NCI-H2029 (cell line): ENCODE measurements around the gene TRPM1.

ENCODE experiments used
- DNase-seq: peaks from one replicate; lab custom pipeline; 2025; lab: John Stamatoyannopoulos, UW

Gene TRPM1

GRCh38 chr15:31049682-31050615 lies 51.6 kb downstream of the TRPM1 start:
- DNase-seq, result no peak

GRCh38 chr15:31049111-31049510 lies 52.4 kb downstream of the TRPM1 start:
- no peak for DNase-seq

- DNase-seq, result no peak
Observed at GRCh38 chr15:31047437-31047836, 54.1 kb downstream of the TRPM1 start.

DNA sequence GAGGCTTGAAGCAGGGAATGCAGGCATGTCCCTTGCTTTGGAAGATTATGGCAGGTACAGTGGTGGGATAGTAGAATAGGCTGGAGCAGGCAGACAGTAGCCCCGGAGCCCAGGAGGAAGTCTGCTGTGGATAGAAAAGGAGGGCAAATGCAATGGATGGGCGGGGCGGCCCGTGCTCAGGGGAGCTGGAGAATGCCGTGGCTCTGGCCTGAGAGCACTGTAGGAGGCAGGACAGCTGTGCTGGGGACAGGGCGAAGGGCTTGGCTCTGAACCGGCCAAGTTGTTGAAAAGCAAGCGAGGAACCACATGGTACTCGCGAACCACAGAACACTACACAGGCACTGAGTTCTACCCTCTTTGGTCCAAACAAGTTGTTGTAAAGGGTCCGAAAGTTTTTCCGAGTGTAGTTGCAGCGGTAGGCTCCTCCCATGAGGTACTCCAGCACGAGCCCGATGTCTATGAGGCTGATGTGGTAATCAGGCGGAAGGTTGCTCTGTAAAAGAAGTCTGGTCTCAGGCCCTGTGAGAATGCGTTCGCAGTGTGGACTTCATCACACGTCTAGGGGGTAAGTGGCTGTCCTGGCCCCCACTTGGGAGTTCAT lies 54.7 kb downstream of the TRPM1 start:
- DNase-seq, result no peak

- DNase-seq, result no peak
Observed at GRCh38 chr15:31045606-31046005, 55.9 kb downstream of the TRPM1 start.

- DNase-seq, result no peak
Observed at GRCh38 chr15:31042751-31043150, 58.8 kb downstream of the TRPM1 start.

- DNase-seq, result no peak
Observed at GRCh38 chr15:31041610-31042009, 59.9 kb downstream of the TRPM1 start.

GRCh38 chr15:31040611-31041010 lies 60.9 kb downstream of the TRPM1 start:
- no peak for DNase-seq

GRCh38 chr15:31039961-31040360 lies 61.6 kb downstream of the TRPM1 start:
- no peak for DNase-seq

DNA sequence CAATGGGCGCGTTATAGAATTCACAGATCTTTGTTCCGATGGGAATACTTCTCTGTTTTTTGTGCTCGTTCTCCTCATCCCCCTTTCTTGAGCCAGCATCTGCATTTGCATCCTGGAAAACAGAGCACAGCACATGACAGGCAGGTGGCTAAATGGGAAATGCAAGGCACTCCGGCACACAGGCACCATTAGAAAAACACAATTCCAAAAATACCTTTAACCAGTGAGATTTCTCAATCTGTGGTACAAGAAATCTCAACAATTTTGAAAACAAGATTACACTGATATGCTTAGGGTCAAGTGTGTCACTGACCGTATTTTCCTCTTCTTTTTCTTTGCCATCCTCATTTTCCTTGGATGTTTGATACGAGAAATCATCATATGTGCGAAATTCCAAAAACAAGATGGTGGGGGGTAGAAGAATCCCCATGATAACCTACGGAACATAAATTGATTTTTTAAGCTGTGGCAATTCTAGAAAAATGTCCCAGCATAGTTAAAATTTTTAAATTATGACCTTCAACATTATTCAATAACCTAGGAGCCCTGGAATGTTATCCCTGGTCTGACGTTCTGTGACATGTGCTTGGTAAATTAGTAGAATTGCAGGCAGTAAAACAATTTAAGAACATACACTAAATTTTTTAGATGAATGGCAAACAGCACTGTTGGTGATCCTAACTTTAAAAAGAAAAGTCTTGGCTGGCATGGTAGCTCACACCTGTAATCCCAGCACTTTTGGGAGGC lies 63.6 kb downstream of the TRPM1 start:
- DNase-seq, result no peak

DNA sequence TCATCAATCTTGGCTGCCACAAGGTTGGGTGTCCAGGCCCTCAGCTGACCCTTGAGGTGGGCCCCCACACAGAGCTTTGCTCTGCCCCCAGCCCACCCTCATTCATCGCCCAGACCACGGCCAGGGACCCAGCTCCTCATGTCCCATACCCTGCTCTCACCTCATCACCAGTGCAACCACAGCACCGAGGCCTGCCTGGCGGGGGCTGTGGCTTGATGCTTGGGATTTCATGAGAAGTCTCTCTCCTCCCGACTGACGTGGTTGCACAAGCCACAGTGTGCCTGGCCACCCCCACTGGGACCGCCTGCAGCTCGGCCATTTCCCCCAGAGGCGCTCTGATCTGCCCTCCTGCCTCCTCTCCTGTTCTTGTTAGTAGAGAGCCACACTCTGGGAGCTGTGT lies 64.7 kb downstream of the TRPM1 start:
- no peak for DNase-seq

DNA sequence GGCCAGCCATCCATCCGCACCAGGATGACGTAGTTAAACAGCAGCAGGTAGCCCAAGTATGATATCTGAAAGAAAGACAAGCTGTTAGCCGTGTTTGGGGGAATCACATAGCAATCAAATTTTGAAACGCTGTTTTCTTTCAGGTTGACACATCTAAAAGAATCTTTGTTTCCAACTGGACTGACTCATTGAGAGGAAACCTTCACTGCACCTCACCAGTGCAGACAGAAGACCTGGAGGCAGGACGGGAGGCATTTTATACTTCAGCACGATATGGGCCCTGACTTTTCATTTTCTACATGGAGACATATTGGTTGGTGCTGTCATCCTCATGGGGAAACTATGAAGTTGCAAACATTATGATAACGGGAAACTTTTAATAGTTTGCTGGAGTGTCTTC lies 65.9 kb downstream of the TRPM1 start:
- DNase-seq, result no peak

DNA sequence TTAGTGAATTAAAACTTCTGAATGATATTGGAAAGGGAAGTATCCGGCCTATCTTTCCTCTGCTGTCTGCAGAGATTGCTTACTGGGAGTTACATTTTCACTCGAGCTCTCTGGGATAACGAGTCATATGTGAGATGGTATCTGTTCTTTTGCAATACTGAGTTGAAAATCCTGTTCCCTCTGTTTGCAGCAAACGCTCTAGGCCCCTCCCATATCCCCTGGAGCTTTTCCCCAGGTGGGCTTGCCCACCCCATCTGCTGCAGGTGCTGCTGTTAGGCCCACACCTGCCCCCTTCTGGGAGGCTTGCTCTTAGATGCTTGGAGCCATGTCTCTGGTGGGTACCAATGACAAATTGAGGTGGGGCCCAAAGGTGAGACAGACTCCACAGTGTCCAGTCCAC lies 67.4 kb downstream of the TRPM1 start:
- no peak for DNase-seq

- no peak for DNase-seq
Observed at GRCh38 chr15:31032961-31033371, 68.6 kb downstream of the TRPM1 start.

DNA sequence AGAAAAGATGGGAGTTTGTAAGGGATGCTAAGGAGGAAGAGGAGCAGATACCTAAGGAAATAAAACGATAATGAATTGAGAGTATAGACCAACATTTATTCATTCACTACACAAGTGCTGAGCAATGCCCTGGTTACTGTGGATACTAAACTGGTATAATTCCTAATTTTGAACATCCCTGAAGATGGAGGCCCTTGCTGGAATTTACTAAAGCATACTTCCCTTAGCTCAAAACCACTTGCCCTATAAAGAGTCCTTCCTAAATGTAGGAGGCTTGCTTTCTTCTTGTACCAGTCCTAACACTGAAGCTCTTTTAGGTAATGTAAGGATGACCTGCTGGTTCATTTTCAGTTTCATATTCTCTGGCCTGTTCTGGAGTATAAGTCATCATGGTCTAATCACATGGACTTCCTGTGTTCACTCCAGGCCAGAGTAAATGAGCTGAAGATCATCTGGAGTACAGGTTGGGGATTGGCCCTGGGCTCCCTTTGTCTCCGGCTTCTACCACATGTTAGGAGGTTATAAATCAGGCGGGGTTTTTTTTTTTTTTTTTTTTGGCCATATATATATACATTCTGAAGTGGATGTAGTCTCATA lies 70.0 kb downstream of the TRPM1 start:
- DNase-seq, result no peak

- no peak for DNase-seq
Observed at GRCh38 chr15:31027910-31028578, 73.5 kb downstream of the TRPM1 start.

DNA sequence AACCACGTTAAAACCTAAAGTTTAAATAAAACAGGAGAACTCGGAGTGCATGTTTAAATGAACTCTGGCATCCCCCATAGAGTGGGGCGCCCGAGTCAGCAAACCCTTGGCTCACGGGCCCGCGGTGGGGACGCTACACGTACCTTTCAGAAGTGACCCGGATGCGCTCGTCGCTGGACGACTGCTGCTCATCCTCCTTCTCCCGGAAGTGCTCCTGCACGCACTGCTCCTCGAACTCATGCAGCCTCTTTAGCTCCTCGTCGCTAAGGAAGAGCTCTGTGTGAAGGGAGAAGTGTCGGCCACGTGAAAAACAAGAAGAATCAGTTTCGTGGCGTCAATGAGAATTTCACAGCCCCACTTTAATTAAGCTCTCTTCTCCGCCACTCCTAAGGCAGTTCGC lies 75.5 kb downstream of the TRPM1 start:
- no peak for DNase-seq

- DNase-seq, result no peak
Observed at GRCh38 chr15:31024979-31025378, 76.5 kb downstream of the TRPM1 start.

GRCh38 chr15:31024330-31024729 lies 77.2 kb downstream of the TRPM1 start:
- no peak for DNase-seq

DNA sequence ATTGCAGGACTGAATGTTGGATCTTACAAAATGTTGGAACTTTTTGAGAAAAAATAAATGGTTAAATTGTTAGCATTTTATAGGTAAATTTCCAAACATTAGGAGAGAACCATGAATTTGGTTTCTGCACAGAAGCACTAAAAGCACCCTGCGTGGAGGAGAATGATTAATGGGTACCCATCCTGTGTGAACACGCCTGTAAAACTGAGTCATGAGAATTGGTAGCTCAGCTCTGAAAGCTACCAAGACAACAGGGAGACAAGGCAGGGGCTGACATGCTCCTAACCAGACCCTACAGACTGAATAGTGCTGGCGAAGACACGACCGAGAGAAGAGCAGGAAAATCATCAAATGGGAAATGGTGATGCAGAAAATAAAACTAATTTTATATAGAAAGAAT lies 77.7 kb downstream of the TRPM1 start:
- no peak for DNase-seq

DNA sequence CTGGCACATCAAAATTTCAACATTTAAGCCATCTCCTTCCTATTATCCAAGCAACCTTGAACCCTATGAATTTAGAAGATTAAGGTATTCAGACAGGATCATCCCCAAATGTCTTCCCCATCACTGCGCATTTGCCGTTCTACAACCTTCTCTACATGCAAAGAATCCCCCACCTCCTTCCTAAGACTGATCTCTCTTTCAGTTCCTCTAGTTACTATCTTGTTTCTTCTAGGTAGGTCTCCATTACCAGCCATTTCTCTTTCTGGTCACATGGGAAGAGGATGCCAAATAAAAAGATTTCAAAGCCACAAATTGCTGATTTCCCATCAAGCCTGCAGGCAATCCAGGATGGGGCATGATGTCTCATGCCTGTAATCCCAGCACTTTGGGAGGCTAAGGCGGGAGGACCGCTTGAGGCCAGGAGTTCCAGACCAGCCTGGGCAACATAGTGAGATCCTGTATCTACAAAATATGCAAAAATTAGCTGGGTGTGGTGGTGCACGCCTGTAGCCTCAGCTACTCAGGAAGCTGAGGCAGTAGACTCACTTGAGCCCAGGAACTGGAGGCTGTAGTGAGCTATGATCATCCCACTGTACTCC lies 80.4 kb downstream of the TRPM1 start:
- no peak for DNase-seq
